Measurements from ENCODE around the gene KSR1. TPM values are rescaled to one million over a fixed set of nuclear protein-coding genes. Genes with fewer than 3 reads are reported as not detected.

KSR1 gene
- total and polyA plus RNA-seq, 2 of the 4 experiments (the other 2 are of a cell fraction) = 12.5 to 21.9 TPM

DNA sequence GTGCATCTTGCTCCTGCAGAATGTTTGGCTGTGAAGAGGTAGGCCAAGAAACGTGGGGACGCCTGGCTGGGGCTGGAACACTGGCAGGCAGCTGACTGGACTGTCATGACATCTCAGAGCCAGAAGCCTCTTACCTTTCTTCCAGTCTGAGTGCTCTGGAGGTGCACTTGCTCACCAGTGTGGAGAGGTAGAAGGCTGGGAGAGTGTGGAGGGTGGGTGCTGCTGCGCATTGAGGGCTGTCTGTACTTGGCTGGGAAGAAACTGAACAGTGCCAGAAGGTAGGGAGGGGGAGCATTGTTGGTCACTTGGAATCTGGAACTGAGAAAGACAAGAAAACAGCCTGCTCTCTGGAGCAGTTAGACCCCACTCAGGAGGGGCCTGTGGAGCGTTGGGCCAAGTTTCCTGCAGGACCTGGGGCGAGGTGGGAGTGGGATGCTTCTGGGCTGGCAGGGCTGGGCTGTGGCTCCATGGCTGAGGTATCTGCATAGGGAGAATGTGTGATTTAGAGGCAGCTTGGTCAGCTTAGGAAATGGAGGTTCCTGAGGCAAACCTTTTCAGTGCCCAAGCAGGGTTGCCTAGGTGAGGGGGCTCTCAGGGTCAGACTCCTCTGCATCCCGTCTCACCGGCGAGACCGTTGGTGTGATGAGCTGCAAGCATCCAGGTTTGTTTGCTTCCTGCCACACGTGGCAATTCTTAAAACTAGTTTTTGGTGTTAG, 55.1 kb downstream of the KSR1 start:
- Histone ChIP-seq H4K20me1 (ENCODE audit: insufficient read depth, low read length) (peaks cover 66% of the 10 kb centered on the region), H2BK5ac (ENCODE audit: low read depth, low read length, poor library complexity, severe bottlenecking) (peak overlapping the region; percentile 3), H3K27ac (ENCODE audit: insufficient read depth, low read length) (no peak overlapping the region; the same call in 1 of the 2 replicates), H3K9me1 (ENCODE audit: insufficient read depth, low read length) (peaks cover 30% of the 10 kb centered on the region), H3K4me3 (ENCODE audit: insufficient read depth, low read depth, low read length) (no peak overlapping the region), H4K8ac (ENCODE audit: low read depth in 2 of 2, low read length in 2 of 2) (peak overlapping the region in 1 of 2 experiments; percentile 31; a peak in 1 of 4 replicates), H2BK15ac (ENCODE audit: low read depth, low read length) (no peak overlapping the region; the same call in 2 of the 3 replicates), H3K79me1 (ENCODE audit: low read depth in 1 of 2, low read length in 2 of 2) (peaks cover 53 to 86% of the 10 kb centered on the region in 2 experiments), H3K14ac (replicated peaks; ENCODE audit: low read depth, low read length) (peak overlapping the region; percentile 53), H3K9ac (ENCODE audit: low read depth, low read length) (no peak overlapping the region), H2AK5ac (ENCODE audit: low read depth, low read length) (peak overlapping the region; percentile 20), H3K4me2 (ENCODE audit: low read depth, low read length) (no peak overlapping the region), H3K27me3 (ENCODE audit: control insufficient read depth, insufficient read depth, low read length) (no peaks in the 10 kb centered on the region), H3K23ac (ENCODE audit: low read depth, low read length) (peak overlapping the region; percentile 35; the same call in 1 of the 2 replicates), H3K4ac (ENCODE audit: low read depth, low read length) (peak overlapping the region; percentile 71), H4K5ac (ENCODE audit: low read depth, low read length) (peak overlapping the region; percentile 41), H2AK9ac (replicated peaks; ENCODE audit: low read depth, low read length, poor library complexity) (peak overlapping the region; percentile 11), H3K18ac (ENCODE audit: low read depth, low read length) (no peak overlapping the region; the same call in 1 of the 2 replicates), H4K91ac (ENCODE audit: insufficient read depth, low read depth, low read length) (peak overlapping the region; percentile 24; the same call in 1 of the 2 replicates), H2BK20ac (ENCODE audit: low read depth, low read length) (peak overlapping the region; percentile 32; the same call in 1 of the 2 replicates), H3K36me3 (ENCODE audit: control insufficient read depth, insufficient read depth, low read length) (no peaks in the 10 kb centered on the region), H3K56ac (ENCODE audit: extremely low read depth, insufficient read depth, low read length) (no peak overlapping the region), H3K9me3 (ENCODE audit: control insufficient read depth, insufficient read depth, low read length) (no peaks in the 10 kb centered on the region), H2BK120ac (ENCODE audit: low read depth, low read length) (peak overlapping the region; percentile 66), H3K4me1 (ENCODE audit: control insufficient read depth, insufficient read depth, low read length) (peaks cover 29% of the 10 kb centered on the region), H2AFZ (replicated peaks; ENCODE audit: low read length, poor library complexity) (no peak overlapping the region)
- intact Hi-C loops (cut with micrococcal nuclease) (no loop called here), dilution Hi-C loops (cut with HindIII; ENCODE audit: low sequenced_read_pairs, unreplicated experiment) (no loop called here), in situ Hi-C loops (cut with MboI; ENCODE audit: low sequenced_read_pairs) (no loop called here)
- 97% methylated on average over 6 of the region's 10 CpGs; no CpG with 5 or more reads in 1 of the 2 experiments for WGBS, 2 experiments (ENCODE audit: extremely low coverage in 2 of 2, insufficient read length in 1 of 2)
- BruUV-seq (replicated peaks) = no TSS peak
- no peak for ATAC-seq (ENCODE audit: low read depth)
- no peak for DNase-seq
- TF ChIP-seq, protein P1, sequence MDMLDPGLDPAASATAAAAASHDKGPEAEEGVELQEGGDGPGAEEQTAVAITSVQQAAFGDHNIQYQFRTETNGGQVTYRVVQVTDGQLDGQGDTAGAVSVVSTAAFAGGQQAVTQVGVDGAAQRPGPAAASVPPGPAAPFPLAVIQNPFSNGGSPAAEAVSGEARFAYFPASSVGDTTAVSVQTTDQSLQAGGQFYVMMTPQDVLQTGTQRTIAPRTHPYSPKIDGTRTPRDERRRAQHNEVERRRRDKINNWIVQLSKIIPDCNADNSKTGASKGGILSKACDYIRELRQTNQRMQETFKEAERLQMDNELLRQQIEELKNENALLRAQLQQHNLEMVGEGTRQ (IDR thresholded peaks at IDR 0.05; ENCODE audit: low read depth, low read length) = no peak
- TF ChIP-seq FOS (IDR thresholded peaks at IDR 0.05; ENCODE audit: low read depth, low read length) (no peak), MXI1 (IDR thresholded peaks at IDR 0.05; ENCODE audit: borderline replicate concordance, low read depth, low read length) (no peak), SMC3 (IDR thresholded peaks at IDR 0.05; ENCODE audit: low read depth, low read length) (no peak), MAFK (IDR thresholded peaks at IDR 0.05; ENCODE audit: low read depth, low read length) (no peak), BHLHE40 (IDR thresholded peaks at IDR 0.05; ENCODE audit: low read depth, low read length) (no peak), MAZ (IDR thresholded peaks at IDR 0.05; ENCODE audit: borderline replicate concordance, low read depth, low read length) (no peak), RCOR1 (IDR thresholded peaks at IDR 0.05; ENCODE audit: insufficient replicate concordance, low read length) (no peak), RAD21 (IDR thresholded peaks at IDR 0.05; ENCODE audit: low read length) (no peak), RFX5 (IDR thresholded peaks at IDR 0.05; ENCODE audit: low read depth, low read length) (no peak), CHD1 (IDR thresholded peaks at IDR 0.05; ENCODE audit: low read depth, low read length) (no peak), CEBPB (IDR thresholded peaks at IDR 0.05; ENCODE audit: low read depth, low read length) (no peak), POLR2A (IDR thresholded peaks at IDR 0.05; ENCODE audit: low read depth, low read length) (no peak)
- TF ChIP-seq, protein P2, sequence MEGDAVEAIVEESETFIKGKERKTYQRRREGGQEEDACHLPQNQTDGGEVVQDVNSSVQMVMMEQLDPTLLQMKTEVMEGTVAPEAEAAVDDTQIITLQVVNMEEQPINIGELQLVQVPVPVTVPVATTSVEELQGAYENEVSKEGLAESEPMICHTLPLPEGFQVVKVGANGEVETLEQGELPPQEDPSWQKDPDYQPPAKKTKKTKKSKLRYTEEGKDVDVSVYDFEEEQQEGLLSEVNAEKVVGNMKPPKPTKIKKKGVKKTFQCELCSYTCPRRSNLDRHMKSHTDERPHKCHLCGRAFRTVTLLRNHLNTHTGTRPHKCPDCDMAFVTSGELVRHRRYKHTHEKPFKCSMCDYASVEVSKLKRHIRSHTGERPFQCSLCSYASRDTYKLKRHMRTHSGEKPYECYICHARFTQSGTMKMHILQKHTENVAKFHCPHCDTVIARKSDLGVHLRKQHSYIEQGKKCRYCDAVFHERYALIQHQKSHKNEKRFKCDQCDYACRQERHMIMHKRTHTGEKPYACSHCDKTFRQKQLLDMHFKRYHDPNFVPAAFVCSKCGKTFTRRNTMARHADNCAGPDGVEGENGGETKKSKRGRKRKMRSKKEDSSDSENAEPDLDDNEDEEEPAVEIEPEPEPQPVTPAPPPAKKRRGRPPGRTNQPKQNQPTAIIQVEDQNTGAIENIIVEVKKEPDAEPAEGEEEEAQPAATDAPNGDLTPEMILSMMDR (conservative IDR thresholded peaks at IDR 0.05; ENCODE audit: low read depth, low read length) = no peak
- TF ChIP-seq, protein P3, sequence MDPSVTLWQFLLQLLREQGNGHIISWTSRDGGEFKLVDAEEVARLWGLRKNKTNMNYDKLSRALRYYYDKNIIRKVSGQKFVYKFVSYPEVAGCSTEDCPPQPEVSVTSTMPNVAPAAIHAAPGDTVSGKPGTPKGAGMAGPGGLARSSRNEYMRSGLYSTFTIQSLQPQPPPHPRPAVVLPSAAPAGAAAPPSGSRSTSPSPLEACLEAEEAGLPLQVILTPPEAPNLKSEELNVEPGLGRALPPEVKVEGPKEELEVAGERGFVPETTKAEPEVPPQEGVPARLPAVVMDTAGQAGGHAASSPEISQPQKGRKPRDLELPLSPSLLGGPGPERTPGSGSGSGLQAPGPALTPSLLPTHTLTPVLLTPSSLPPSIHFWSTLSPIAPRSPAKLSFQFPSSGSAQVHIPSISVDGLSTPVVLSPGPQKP (IDR thresholded peaks at IDR 0.05; ENCODE audit: borderline replicate concordance, low read depth, low read length) = no peak
- CTCF ChIA-PET = interaction anchor here (0.6 to 1.5 kb wide), 2 partner anchors 11 to 88 kb away, joined by 3 read pairs; no protein-coding TSS in a partner anchor
- POLR2A ChIA-PET (ENCODE audit: unreplicated experiment) = no interaction called here
